Tongue (tissue), 2 donors: ENCODE measurements around the gene GNA14. TPM values are rescaled to one million over a fixed set of nuclear protein-coding genes. Genes with fewer than 3 reads are reported as not detected.
"Not testable (repeated sequence)": the region's sequence is repeated elsewhere in the genome, so short reads cannot be mapped to it uniquely, and the experiment has no call there.

Source experiments
- DNase-seq: peaks from one replicate; pipeline ENCODE4 v3.0.0-alpha.2; 2015
- total RNA-seq: library from RNA; depleted of rRNA; stranded (reverse); fragments of >200 nt; gene quantifications from one replicate; pipeline ENCODE4 v1.2.3, GENCODE V29; 2014

The GNA14 gene
- total RNA-seq, 1 donor from 2014 or later: 5.9 TPM

DNA sequence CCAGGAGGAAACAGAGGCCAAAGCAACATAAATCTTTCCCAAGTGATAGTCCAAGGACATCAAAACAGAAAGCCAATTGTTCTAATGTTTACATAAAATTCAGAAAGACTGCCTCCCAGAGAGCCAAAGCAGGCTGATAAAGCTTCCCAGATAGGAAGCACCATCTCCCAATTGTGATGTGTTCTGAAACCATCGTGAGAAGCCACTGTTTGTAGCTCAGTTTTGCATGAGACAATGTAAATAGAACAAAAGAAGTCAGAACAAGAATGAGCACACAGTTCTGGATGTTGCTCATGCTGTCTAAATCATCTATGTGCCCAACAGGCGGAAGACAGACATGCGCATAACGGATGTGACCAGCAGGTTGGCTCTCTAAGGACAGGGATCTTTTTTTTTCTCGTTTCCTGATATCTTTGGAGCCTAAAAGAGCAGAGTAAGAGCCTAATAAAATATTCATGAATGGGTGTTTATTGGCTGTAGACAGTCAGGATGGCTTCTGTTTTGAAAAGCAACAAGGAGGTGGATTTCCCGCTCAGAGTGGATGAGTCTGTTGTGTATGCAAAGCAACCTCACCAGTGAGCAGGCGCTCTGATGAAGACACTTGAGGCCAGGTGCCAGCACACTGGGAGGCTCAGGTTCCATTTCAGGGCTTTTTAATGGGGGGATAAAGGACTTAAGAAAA, 113.6 kb downstream of the GNA14 start:
- no peak for DNase-seq

DNA sequence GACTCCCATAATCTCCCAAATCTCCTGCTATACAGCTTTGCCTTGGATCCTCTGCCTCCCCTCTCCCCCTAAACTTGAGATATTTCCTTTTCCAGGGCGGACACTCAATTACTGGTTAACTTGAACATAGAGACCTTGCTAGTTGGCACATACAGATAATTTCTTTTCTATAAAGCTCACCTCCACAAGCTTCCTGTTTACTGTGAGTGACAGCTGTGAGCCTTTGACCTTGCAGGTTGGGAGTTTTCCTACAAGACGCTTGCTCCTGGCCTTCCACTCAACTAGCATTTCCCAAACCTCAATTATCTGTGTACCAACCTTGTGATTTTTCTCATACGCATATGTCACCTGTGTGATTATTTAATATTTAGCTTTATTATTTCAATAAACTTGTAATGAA, 114.5 kb downstream of the GNA14 start:
- no peak for DNase-seq

DNA sequence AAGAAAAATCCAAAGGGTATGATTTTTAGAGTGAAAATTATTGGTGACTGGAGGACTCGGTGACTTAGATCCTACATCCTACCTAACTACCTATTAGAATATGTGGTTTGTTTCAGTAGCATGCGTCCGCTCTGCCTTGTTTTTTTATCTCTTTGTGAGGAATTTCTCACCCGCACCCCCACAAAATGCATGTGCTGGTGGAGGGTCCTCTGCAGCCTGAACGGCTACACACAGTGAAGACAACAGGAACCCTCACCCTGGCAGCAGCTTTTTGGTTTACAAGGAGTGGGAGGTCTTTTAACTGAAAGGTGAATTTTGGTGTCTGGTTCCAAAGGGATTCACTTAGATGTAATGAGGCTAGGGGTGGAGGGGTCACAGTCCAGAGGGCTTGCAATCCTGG, 115.5 kb downstream of the GNA14 start:
- DNase-seq: no peak

DNA sequence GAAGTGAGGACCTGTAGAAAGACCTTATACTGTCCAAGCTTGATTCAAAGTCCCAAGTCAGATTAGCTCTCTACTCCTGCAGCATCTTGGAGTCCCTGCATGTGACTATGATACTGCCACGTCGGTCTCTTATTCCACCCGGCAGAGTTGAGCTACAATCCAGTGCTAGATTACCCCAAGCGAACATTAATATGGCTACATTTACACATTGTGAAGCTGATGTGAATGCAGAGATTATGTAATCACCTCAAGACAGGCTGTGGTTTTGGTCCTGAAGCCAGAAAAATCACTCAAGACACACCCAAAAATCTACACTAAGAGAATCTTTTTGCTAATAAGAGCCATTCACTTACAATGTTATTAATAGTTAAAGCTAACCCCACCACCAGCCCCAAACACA, 116.7 kb downstream of the GNA14 start:
- no peak for DNase-seq

DNA sequence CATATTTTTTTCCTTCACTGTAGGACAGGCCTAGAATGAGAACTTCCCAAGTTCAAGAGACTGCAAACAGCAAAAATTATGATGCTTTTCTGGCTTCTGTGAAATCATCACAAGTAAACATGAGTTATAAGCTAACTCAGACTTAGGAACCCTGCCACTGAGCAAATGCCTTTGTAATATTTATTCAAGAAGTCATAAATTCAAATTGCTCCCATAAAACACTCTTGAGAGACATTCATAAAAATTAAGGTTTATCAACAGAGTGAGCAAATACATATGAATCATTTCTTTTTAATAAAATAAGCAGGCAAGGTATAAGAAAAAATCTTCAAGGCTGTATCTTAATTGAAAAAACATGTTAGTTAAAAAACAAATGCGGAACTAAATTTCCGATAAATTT, 124.2 kb downstream of the GNA14 start:
- no peak for DNase-seq

DNA sequence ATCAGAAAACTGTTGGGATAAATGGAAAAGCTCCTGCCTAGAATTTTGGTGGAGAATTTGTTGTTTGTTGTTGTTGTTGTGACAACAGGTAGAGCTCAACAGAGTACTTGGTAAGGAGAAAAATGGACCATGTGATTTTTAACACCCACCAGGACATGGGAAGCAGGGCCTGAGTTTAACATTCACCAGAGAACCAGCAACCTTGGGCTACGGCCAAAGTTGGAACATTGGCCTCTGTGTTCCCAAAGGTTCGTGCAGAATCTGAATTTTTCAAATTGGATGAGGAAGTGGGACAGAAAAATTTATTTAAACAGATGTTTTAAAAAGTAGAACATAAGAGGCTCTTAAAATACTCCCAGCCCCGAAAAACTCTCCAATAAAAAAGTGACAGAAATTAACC, 127.0 kb downstream of the GNA14 start:
- peak; percentile 75 for DNase-seq

DNA sequence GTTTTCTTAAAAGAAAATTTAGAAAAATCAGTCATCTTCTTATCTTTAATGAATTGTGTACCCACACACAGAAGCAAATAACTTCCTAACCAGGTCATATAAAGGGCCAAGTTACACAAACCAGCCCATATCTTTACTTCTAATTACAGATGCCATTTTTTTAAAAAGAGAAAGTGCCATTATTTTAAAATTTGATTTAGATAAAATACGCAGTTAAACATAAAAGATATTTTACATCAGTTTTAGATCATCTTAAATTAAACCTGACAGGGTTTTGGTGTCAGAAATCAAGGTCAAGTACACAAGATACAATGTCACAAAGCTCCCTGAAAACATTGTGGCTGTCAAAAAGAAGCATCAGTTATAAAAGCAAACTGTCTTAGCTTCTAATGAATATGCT, 129.4 kb downstream of the GNA14 start:
- DNase-seq: no peak

DNA sequence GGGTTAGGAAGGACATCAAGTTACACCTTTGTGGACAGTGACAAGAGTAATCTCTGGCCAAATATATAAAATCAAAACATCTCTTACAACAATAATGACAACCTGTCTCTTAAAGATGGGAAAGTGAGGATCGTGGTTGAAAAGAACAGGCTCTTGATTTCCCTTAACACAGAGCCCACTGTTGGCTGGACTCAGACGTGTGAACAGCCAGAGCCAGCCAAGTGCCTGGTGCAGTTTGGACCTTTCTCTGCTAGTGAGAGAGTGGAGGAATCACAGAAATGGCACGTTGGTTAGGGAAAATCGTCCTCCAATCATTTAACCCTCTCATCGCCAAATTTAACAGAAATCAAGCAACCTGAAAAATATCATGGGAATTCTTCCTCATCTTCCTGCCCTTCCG, 131.3 kb downstream of the GNA14 start:
- no peak for DNase-seq

DNA sequence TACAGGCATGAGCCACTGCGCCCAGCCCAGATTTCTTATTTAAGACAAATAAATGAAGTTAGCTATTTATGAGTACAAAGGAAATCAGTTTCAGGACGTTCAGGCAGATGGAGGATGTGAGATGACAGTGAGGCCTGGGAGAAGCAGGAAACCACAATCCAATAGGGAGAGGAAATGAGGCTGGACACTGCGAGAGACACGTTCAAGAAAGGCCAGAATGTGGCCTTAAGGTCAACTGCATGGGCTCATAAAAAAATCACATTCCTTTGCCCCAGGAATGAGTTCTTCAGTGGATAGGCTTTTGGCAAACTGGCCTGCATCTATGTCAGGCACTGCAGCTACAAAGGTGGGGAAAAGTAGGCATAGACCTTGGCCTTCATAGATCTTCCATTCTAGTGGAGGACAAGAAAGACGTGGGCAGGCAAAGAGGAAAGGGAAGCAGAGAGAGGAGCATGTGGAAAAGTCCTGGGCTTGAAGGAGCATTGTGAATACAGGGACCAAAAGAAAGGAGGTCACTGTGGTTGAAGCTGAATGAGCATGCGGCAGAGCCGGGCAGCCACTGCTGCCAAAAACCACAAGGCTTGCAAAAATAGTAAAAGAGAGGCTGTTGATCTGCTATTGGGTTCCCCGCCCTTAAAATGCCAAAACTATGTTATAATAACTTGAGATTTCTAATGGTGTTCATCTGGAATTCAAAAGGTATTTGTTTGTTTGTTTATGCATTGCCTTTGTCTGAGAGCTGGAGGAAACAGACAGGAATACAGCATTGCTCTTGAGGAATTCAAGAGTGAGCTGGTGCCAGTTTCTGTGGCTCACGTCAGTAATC, 133.0 kb downstream of the GNA14 start:
- DNase-seq: no peak

DNA sequence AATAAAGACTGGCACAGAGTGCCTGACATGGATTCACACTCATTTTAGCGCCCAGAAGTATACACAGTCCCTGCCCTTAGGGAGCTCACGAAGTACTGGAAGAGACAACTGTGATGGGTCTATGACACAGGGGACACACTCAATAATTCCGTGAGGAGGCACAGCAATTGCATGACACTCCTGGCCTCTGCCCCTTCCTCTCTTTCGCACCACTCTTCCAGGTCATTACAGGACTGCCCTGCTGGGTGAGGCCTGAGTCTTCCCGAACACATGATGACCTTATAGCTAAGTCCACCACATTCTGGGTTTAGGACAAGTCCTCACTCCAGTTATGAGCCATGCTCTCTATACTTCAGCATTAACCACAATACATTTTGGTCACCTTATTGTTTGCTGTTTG, 134.7 kb downstream of the GNA14 start:
- no peak for DNase-seq

DNA sequence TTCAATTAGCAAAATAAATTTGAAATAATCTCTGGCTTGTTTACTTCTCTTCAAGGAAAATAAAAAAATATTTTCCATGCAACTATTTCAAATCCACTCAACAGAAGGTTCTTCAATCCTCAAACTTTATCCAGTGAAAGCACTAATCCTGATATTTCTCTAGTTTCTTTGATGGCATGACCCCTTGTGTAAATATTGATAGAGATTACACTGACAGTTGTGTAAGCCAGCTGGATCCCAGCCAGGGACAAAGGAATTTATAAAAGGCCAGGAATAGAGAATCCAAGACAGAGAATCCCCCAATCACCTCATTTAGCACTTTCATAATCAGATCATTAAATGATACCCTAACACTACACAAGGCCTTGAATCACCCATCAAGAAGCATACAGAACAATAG, 135.2 kb downstream of the GNA14 start:
- DNase-seq: no peak

DNA sequence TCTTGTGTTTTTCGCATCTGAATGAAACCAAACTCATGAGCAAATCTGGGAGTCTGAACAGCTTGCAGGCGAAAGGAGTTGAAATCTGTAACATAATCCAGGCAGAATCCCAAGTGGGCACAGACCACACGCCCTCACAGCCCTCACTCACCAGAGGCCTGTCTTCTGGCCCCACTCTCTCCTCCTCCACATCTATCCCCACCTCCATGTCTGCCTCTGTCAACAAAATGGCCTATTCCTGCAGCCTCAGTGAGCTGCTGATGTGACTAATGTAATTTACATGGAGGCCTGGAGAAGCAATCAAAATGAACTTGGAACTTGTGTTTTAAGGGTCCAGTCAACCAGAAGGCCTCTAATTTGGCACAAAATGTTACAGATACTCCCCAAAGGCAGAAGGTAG, 136.6 kb downstream of the GNA14 start:
- DNase-seq: no peak

DNA sequence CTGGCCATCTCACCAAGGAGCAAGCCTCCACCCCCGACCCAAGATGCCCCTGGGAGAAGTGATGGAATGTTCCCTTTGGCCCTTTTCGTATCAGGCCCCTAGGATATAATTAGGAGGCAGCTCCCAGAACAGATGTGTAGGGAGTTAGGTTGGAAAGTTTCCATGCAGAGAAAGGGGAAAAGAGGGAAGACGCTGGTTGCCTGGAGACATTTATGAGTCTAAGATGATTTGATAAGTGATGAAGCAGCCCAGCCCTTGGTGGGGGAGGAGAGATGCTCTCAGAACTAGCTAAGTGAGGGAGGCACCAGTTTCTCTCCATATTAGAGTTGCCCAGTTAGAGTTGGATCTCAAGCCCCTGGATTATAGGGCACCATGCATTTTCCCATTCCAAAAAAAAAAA, 137.5 kb downstream of the GNA14 start:
- no peak for DNase-seq

DNA sequence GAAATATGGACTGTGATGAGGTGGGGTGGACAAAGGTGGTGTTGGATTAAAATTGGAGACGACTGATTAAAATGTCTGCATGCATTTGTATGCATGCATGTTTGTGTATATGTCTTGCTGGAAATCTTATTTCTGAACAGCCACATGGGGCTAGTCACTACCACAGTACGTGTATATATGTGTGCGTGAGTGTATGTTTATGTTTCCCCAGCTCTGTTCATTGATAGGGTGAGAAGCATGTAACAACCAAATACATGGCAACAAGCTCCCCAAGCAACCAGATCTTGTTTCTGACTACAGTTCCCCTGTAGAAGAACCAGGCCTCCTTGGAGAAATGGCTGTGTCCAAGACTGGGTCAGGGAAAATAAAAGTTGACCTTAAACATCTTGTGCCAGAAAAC, 139.7 kb downstream of the GNA14 start:
- DNase-seq: no peak

DNA sequence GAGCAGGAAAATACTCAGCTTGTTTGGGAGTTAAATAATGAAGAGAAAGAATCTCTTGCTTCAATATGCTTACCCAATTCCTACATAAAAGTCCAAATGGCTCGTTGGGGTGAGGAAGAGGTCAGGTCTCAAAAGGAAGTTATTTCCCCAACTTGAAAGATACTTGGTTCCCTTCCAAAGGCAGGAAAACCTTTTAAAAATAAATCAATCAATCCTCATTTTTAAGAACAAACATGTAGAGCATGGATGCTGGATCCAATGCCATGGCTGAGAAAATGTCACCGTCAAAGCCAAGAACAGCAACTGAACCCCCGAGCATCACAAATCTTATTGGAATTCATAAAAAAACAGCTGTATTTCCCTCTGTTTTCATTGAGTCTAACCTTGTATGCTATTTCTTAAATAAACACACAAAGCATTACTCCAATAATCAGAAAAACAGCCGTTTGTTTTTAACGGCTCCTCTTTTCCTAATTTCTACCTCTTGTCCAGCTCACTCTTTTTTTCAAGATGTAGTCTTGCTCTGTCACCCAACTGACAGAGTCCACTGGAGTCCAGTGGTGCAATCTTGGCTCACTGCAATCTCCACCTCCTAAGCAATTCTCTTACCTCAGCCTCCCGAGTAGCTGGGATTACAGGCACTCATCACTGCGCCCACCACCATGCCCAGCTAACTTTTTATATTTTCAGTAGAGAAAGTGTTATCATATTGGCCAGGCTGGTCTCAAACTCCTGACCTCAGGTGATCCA, 140.7 kb downstream of the GNA14 start:
- DNase-seq: peak; percentile 71

DNA sequence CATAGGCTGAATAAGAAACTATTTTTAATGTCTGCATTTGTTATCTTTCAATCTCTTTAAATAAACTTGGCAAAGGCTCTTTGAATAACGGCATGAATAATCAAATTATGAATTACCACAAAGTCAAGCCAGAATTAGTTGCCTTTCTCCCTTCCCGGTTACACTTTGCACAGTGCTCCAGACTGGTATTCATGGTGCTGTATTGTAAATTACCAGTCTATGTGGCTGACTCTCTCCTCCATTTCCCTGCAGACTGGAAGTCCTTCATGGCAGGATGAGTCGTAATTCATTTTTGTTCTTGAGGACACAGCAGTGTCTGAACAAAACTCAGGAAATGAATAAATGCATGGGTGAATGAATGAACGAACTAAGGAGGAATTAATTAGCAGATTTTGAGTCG, 142.9 kb downstream of the GNA14 start:
- DNase-seq: no peak

DNA sequence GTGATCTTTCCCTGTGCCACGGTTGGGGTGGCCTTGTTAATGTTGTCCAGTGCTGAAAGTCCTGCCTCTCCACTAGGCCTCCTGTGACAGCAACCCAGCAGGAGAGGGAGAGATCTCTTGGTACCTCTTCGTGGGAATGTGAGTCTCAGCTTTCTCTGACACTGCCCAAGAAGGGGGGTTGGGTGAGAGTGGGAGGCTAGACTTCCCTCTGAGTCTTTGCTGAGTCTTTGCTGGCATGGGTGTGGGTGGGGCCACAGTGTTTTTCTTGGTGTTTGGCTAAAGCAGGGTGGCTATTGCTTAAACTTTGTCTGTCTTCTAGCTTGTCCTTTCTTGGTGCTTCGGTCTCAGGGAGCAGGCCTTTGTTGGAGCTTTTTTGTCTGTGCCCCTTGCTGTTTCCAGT, 145.6 kb downstream of the GNA14 start:
- no peak for DNase-seq

DNA sequence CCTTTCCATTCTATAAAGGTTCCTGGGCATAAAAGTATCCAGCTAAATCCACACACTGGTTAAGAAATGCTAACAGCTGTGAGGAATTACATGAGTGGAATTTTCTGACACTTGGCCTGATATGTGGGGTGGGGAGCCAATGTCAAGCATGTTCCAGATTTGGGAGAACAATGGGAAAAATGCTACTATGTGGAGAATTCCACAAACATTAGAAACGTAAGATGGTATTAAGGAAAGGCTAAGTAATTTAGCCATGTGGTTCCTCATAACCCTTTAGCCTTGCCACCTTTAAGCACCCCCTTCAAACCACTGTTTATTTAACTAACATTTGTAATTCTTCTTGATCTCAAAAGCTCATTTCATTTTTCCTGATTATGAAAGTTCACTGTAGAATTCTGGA, 149.2 kb downstream of the GNA14 start:
- no peak for DNase-seq

DNA sequence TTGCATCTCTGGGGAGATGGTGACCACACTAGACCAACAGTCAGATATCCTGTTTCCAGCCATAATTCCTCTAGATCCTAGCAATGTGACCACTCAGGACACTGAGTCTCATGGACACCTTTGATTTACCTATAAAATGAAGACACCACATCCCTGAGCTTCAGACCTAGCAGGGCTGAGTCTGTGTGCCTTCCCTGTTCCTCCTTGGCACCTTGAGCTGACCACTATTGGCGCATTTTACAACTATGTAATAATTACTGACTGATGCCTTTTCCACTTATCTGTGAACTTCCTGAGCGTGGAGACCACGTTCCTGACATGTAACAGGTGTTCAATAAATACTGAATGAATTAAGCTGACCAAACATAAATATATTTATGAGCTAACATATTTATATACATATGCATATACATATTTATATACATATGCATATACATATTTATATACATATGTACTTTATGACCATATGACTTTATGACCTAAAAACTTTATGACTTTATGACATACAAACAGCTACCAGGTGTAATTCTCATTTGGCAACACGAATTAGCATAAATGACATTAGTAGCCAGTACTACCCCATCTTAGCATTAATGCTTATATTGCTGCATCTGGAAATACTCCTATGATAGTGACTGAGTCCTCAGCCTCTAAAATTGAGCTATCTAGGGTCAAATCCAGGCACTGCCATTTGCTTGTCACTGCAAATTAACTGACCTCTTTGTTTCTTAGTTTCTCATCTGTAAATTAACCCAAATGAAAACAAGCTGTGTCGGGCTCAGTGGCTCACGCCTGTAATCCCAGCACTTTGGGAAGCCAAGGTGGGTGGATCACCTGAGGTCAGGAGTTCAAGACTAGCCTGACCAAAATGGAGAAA, 150.6 kb downstream of the GNA14 start:
- no peak for DNase-seq

DNA sequence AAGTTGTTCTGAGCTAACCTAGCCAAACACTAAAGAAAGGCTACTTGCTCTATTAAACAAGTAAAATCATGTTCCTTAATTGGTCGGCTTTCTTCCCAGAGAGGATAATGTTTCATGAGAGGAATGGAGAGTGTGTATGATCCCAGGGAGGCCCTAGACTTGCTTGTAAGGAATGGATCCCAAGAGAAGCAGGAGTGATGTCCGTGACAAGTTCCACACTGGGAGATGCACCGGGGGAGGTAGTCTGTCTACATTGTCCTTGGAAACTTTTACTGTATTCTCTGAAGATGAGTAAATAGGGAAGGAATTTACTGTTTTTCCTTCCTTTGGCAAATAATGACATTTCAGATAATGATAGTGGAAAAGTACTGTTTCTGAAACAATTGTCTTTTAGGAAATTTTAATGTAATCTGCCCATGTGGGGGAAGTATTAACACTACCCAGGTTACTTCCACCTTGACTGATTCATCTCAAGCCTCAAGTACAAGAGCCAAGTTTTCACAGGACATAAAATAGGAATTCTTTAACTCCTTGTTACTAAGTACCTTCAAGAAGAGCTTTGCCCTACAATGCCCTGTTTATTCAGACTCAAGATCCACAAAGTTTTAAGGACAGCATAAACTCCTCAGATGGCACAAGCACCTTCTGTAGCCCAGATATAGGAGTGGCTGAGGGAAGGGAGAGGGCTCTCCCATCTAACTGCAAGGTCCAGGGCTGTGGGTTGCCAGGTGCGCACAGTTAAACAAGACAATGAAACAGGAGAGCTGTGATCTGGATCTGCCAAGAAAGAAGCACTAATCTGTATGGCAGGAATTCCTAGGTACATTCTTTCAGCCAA, 152.1 kb downstream of the GNA14 start:
- peak; percentile 86 for DNase-seq

DNA sequence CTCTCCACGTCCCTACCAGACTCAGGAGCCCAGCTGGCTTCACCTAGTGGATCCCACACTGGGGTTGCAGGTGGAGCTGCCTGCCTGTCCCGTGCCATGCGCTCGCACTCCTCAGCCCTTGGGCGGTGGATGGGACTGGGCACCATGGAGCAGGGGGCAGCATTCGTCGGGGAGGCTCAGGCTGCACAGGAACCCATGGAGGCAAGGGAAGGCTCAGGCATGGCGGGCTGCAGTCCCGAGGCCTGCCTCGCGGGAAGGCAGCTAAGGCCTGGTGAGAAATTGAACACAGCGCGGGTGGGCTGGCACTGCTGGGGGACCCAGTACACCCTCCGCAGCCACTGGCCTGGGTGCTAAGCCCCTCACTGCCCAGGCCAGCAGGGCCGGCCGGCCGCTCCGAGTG, 157.8 kb downstream of the GNA14 start:
- DNase-seq: not testable (repeated sequence)
